Middle frontal gyrus (tissue), 1 donor: Measurements from ENCODE around the gene HOXB3.
"Not testable (repeated sequence)": the region's sequence is repeated elsewhere in the genome, so short reads cannot be mapped to it uniquely, and the experiment has no call there.

ENCODE experiments used
- DNase-seq: peaks from one replicate; pipeline ENCODE4 v3.0.0-alpha.2; 2015; ENCODE audit warnings: low spot score; ENCODE audit errors: extremely low spot score

Gene HOXB3

DNA sequence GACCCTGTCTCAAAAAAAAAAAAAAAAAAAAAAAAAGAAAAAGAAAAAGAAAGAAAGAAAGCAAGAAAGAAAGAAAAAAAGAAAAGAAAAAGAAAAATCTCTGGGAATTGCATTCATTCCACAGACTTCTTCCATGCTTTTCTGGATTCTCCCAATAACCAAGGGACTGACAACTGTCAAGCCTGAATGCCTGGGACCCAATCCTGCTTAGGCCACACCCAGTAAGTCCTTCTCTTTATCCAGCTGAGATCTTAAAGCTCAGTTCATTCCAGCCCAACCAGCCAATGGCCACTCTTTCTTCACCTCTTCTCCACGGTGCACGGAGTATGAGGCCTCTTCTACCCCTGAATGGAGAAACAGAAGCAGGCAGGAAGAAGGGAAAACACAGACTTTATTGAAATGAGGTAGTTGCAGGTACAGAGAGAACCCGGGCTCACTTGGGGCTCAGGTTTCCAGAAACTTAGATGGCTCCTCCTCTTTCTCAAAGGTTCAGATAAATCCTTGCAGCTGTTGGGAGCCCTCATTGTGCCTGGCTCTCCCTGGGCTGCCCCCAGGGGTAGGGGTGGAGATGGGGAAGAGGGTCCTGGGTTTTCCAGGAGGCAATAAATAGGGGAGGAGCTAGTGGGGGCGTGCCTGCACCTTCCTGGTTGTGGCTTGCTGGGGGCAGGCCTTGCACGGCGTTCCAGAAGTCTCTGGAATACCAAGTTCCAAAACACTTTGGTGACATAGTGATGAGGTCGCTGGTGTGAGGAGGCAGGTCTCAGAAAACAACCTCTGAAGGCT lies 61.7 kb downstream of the HOXB3 start:
- no peak for DNase-seq

DNA sequence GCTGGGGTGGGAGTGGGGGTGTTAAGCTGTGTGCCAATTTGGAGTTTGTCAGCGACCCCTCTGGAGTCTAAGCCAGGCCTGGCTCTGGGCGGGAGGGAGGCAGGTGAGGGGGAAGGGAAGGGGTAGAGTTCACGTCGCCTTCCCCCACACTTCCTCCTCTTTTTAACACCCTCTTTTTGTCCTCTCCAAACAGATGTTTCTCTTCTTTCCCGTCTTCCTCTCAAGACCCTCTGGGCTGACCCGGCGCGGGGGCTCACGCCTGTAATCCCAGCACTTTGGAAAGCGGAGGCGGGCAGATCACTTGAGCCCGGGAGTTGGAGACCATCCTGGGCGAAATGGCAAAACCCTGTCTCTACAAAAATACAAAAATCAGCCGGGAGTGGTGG lies 62.5 kb downstream of the HOXB3 start:
- DNase-seq: no peak

GRCh38 chr17:48526608-48527546 lies 63.2 kb downstream of the HOXB3 start:
- no peak for DNase-seq

- DNase-seq: no peak
Observed at GRCh38 chr17:48523010-48523409, 67.0 kb downstream of the HOXB3 start.

DNA sequence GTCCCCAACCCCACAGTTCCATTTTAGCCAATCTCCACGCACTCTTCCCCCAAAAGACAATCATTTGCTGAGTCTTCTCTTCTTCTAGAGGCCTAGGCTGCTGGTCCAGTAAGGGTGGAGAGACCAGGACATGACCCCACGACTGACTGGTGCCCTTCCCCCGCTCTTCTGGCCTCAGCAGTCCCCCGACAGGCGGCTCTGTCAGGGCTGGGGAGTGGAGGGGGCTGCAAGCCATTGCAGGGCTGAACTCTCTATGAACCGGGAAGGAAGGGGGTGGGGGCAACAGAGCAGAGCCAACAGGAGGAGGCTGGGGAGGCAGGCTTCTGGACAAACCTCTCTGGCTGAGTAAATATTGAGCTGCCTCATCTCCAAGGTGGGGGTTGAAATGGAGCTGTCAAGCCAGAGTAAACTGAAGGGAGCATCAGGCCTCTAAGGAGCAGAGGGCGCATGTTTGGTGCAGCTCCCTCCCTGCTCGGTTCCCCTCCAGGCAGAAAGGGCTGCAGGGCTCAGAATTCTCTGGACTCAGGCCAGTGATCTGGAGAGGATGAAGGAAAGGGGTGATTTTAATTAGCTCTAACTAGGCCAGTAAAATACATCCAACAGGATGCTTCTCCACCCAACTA lies 67.9 kb downstream of the HOXB3 start:
- DNase-seq: no peak

DNA sequence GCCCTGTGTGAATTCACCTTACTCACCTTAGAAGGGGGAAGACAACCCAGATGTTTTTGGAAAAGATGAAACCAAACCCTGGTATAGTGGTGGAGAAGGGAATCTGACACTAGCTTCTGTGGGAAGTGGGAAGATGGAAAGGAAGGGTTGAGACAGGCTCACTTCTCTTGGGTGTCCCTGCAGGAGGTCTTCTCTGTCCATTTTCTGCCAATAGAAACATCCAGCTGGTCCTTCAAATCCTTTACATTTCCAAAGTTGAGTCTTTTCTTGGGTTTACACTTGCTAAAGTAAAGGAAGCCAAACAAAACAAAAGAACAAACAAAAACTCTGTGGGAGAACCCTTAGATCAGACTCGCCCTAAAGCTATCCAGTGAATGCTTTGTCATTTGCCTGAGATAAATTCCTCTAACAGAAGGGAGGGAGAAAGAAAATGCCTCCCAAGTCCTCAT lies 69.4 kb downstream of the HOXB3 start:
- DNase-seq: no peak

DNA sequence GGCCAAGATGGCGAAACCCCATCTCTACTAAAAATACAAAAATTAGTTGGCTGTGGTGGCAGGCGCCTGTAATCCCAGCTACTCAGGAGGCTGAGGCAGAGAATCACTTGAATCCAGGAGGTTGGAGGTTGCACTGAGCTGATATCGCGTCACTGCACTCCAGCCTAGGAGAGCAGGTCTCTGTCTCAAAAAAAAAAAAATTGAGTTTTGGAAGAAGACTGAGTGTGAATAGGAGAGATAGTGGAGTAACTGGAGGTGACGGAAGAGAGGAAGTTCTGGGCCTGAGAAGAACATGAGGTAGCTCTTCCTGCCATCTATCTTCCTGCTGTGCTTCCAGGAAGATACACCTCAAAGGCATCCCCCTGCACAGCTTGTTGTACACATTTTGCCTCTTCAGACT lies 70.6 kb downstream of the HOXB3 start:
- DNase-seq: no peak

GRCh38 chr17:48517478-48517877 lies 72.6 kb downstream of the HOXB3 start:
- no peak for DNase-seq

DNA sequence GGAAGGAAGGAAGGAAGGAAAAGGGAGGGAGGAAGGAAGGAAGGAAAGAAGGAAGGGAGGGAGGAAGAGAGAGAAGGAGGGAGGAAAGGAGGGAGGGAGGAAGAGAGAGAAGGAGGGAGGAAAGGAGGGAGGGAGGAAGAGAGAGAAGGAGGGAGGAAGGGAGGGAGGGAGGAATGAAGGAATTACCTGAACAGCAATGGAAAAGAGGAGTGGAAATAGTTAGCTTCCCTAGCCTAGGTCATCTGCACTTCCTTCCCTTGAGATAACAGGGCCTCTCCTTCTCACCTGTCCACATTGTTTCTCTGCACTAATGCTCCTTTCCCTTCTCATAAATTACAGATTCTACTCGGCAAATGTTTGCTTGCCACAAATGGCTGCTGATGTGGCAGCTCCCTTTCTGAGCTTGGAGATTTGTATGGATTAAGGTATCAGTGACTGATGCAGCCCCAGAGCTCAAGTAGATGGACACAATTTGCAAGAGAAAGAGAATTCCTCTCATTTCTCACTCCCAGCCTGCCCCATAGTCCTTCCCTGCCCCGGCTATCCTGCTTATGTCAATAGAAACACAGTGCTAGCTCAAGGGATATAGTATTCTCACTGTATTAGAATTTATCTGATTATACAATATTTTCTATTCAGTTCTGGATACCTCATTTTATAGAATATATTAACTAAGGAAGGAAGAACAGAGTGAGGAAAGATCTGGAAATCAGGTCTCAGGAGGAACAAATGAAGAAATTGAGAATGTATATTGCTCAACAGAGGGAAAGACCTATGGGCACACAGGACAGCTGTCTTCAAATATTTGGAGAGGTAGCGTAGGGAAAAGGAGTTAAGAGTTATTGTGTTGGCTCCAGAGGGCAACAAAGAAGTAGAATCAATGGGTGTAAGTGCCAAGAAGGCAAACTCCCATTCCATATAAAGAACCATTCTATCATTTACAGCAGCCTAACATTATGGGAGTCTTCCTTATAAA lies 73.8 kb downstream of the HOXB3 start:
- DNase-seq: no peak

DNA sequence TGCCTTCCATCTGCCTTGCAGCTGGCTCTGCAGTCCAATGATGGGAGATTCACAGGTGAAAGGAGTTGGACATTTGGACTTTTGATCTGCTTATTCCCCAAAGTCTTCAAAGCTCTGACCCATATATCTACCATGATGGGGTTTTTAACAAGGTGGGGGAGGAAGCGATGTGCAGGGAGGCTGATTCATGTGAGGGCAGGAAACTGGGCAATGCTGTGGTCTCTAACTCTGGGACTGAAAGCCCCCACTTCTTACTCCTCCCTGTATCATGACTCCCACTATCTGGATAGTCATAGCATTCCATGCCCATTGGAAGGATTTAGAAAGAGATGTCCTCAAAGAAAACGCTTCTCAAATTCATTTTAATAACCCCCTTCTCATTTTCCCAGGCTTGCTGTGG lies 75.6 kb downstream of the HOXB3 start:
- no peak for DNase-seq

GRCh38 chr17:48513666-48514455 lies 76.2 kb downstream of the HOXB3 start:
- DNase-seq: no peak

- no peak for DNase-seq
Observed at GRCh38 chr17:48513097-48513496, 76.9 kb downstream of the HOXB3 start.

DNA sequence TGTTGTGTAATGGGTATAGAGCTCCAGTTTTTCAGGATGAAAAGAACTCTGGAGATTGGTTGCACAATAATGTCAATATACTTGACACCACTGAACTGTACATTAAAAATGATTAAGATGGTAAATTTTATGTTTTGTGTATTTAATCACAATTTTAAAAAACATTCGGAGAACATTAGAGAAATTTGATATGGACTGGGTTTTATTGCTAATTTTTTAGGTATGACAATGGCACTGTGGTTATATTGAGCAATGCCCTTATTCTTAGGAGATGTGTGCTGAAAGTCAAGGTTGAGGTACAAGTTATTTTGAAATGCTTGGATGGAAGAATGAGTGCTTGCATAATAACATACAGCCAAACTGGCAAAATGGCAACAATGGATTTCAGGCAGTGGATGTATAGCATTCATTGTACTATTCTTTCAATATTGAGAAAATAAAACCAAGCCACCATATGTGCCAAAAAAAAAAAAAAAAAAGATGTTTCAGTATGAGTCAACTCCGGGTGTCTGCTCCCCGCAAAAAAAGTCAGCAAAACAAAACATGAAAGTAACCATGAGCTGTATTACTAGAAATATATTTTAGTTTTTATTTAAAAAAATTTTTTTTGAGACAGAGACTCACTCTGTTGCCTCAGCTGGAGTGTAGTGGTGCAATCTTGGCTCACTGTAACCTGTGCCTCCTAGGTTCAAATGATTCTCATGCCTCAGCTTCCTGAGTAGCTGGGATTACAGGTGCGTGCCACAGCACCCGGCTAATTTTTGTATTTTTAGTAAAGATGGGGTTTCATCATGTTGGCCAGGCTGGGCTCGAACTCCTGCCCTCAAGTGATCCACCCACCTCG lies 79.1 kb downstream of the HOXB3 start:
- DNase-seq: no peak

GRCh38 chr17:48510381-48510760 lies 79.7 kb downstream of the HOXB3 start:
- no peak for DNase-seq

- not testable (repeated sequence) for DNase-seq
Observed at GRCh38 chr17:48509708-48510107, 80.3 kb downstream of the HOXB3 start.

- no peak for DNase-seq
Observed at GRCh38 chr17:48506246-48506645, 83.8 kb downstream of the HOXB3 start.

- no peak for DNase-seq
Observed at GRCh38 chr17:48505788-48506187, 84.3 kb downstream of the HOXB3 start.

GRCh38 chr17:48504953-48505352 lies 85.1 kb downstream of the HOXB3 start:
- no peak for DNase-seq

GRCh38 chr17:48503747-48504146 lies 86.3 kb downstream of the HOXB3 start:
- DNase-seq: no peak
